ENCODE measurements around the gene LARP4B. TPM values are rescaled to one million over a fixed set of nuclear protein-coding genes. Genes with fewer than 3 reads are reported as not detected.

Gene LARP4B
- total RNA-seq, 2 experiments from 2014 or later: 86.1 to 101 TPM

- H3K4me3 Mint-ChIP-seq: no peak overlapping the region
- ChIA-PET POLR2A (no interaction called here), CTCF (interaction anchor here (1.3 kb wide), 1 partner anchor 23 kb away, joined by 4 read pairs; no protein-coding TSS in a partner anchor)
- no peaks in the 10 kb centered on the region for H3K27me3 Mint-ChIP-seq
- no peak overlapping the region for H3K27ac Mint-ChIP-seq
- H3K9me3 Mint-ChIP-seq: no peaks in the 10 kb centered on the region
- peaks cover 14% of the 10 kb centered on the region for H3K4me1 Mint-ChIP-seq
- peaks cover 18% of the 10 kb centered on the region for H3K36me3 Mint-ChIP-seq (ENCODE audit: low read depth)
- DNase-seq: no peak
These were observed 25.5 kb downstream of the LARP4B start for GRCh38 chr10:905972-906371.

GRCh38 chr10:905503-905902 is 26.0 kb downstream of the LARP4B start:
- Mint-ChIP-seq H3K27me3 (no peaks in the 10 kb centered on the region), H3K4me1 (peaks cover 14% of the 10 kb centered on the region), H3K9me3 (no peaks in the 10 kb centered on the region), H3K4me3 (no peak overlapping the region), H3K27ac (no peak overlapping the region), H3K36me3 (ENCODE audit: low read depth) (peaks cover 18% of the 10 kb centered on the region)
- no peak for DNase-seq
- ChIA-PET CTCF (interaction anchor here (1.3 kb wide), 1 partner anchor 23 kb away, joined by 4 read pairs; no protein-coding TSS in a partner anchor), POLR2A (no interaction called here)

- H3K36me3 Mint-ChIP-seq (ENCODE audit: low read depth): peaks cover 16% of the 10 kb centered on the region
- no peak overlapping the region for H3K4me3 Mint-ChIP-seq
- H3K27me3 Mint-ChIP-seq: no peaks in the 10 kb centered on the region
- ChIA-PET CTCF (no interaction called here), POLR2A (no interaction called here)
- peaks cover 14% of the 10 kb centered on the region for H3K4me1 Mint-ChIP-seq
- no peaks in the 10 kb centered on the region for H3K9me3 Mint-ChIP-seq
- no peak for DNase-seq
- H3K27ac Mint-ChIP-seq: no peak overlapping the region
These were observed 27.1 kb downstream of the LARP4B start for GRCh38 chr10:904403-904802.

- no peak for DNase-seq
- no peak overlapping the region for H3K4me3 Mint-ChIP-seq
- H3K4me1 Mint-ChIP-seq: peaks cover 6% of the 10 kb centered on the region
- H3K27ac Mint-ChIP-seq: no peak overlapping the region
- no peaks in the 10 kb centered on the region for H3K9me3 Mint-ChIP-seq
- POLR2A ChIA-PET: no interaction called here
- no peaks in the 10 kb centered on the region for H3K27me3 Mint-ChIP-seq
- CTCF ChIA-PET: no interaction called here
- no peaks in the 10 kb centered on the region for H3K36me3 Mint-ChIP-seq (ENCODE audit: low read depth)
These were observed 33.4 kb downstream of the LARP4B start for GRCh38 chr10:898141-898540.

GRCh38 chr10:896982-897381 is 34.5 kb downstream of the LARP4B start:
- Mint-ChIP-seq H3K4me3 (no peak overlapping the region), H3K36me3 (ENCODE audit: low read depth) (no peaks in the 10 kb centered on the region), H3K9me3 (no peaks in the 10 kb centered on the region), H3K4me1 (peaks cover 3% of the 10 kb centered on the region), H3K27ac (no peak overlapping the region), H3K27me3 (no peaks in the 10 kb centered on the region)
- ChIA-PET POLR2A (no interaction called here), CTCF (interaction anchor here (0.7 kb wide), 1 partner anchor 33 kb away, joined by 3 read pairs; no protein-coding TSS in a partner anchor)
- no peak for DNase-seq

GRCh38 chr10:895324-895723 is 36.2 kb downstream of the LARP4B start:
- no peak overlapping the region for H3K4me3 Mint-ChIP-seq
- H3K9me3 Mint-ChIP-seq: no peaks in the 10 kb centered on the region
- H3K4me1 Mint-ChIP-seq: peaks cover 3% of the 10 kb centered on the region
- ChIA-PET CTCF (interaction anchor here (0.7 kb wide), 1 partner anchor 17 kb away, joined by 4 read pairs; no protein-coding TSS in a partner anchor), POLR2A (no interaction called here)
- no peaks in the 10 kb centered on the region for H3K36me3 Mint-ChIP-seq (ENCODE audit: low read depth)
- no peaks in the 10 kb centered on the region for H3K27me3 Mint-ChIP-seq
- no peak for DNase-seq
- no peak overlapping the region for H3K27ac Mint-ChIP-seq

GRCh38 chr10:878895-879294 is 52.6 kb downstream of the LARP4B start:
- Mint-ChIP-seq H3K36me3 (ENCODE audit: low read depth) (peaks cover 47% of the 10 kb centered on the region), H3K4me3 (no peak overlapping the region), H3K27me3 (no peaks in the 10 kb centered on the region), H3K27ac (no peak overlapping the region), H3K4me1 (peaks cover 4% of the 10 kb centered on the region), H3K9me3 (no peaks in the 10 kb centered on the region)
- ChIA-PET POLR2A (no interaction called here), CTCF (no interaction called here)
- DNase-seq: no peak

GRCh38 chr10:878333-878759 is 53.2 kb downstream of the LARP4B start:
- POLR2A ChIA-PET: no interaction called here
- CTCF ChIA-PET: interaction anchor here (0.5 to 0.6 kb wide), 2 partner anchors 17 to 255 kb away, joined by 3 to 4 read pairs; no protein-coding TSS in a partner anchor
- H3K9me3 Mint-ChIP-seq: no peaks in the 10 kb centered on the region
- no peak overlapping the region for H3K27ac Mint-ChIP-seq
- no peaks in the 10 kb centered on the region for H3K27me3 Mint-ChIP-seq
- peaks cover 4% of the 10 kb centered on the region for H3K4me1 Mint-ChIP-seq
- no peak for DNase-seq
- no peak overlapping the region for H3K4me3 Mint-ChIP-seq
- peaks cover 47% of the 10 kb centered on the region for H3K36me3 Mint-ChIP-seq (ENCODE audit: low read depth)

- H3K36me3 Mint-ChIP-seq (ENCODE audit: low read depth): peaks cover 38% of the 10 kb centered on the region
- DNase-seq: no peak
- peaks cover 6% of the 10 kb centered on the region for H3K4me1 Mint-ChIP-seq
- no peak overlapping the region for H3K27ac Mint-ChIP-seq
- POLR2A ChIA-PET: no interaction called here
- CTCF ChIA-PET: interaction anchor here (0.6 kb wide), 1 partner anchor 39 kb away, joined by 4 read pairs; no protein-coding TSS in a partner anchor
- H3K27me3 Mint-ChIP-seq: no peaks in the 10 kb centered on the region
- H3K9me3 Mint-ChIP-seq: no peaks in the 10 kb centered on the region
- H3K4me3 Mint-ChIP-seq: no peak overlapping the region
These were observed 55.1 kb downstream of the LARP4B start for GRCh38 chr10:876438-876837.

GRCh38 chr10:873020-873419 is 58.5 kb downstream of the LARP4B start:
- CTCF ChIA-PET: no interaction called here
- POLR2A ChIA-PET: no interaction called here
- H3K27me3 Mint-ChIP-seq: no peaks in the 10 kb centered on the region
- no peaks in the 10 kb centered on the region for H3K9me3 Mint-ChIP-seq
- H3K36me3 Mint-ChIP-seq (ENCODE audit: low read depth): peaks cover 15% of the 10 kb centered on the region
- H3K27ac Mint-ChIP-seq: no peak overlapping the region
- H3K4me1 Mint-ChIP-seq: peaks cover 4% of the 10 kb centered on the region
- H3K4me3 Mint-ChIP-seq: no peak overlapping the region
- DNase-seq: no peak

GRCh38 chr10:871951-872403 is 59.5 kb downstream of the LARP4B start:
- CTCF ChIA-PET: interaction anchor here (0.7 kb wide), 1 partner anchor 9 kb away, joined by 3 read pairs; no protein-coding TSS in a partner anchor
- H3K27ac Mint-ChIP-seq: no peak overlapping the region
- H3K27me3 Mint-ChIP-seq: no peaks in the 10 kb centered on the region
- POLR2A ChIA-PET: no interaction called here
- H3K4me3 Mint-ChIP-seq: no peak overlapping the region
- H3K9me3 Mint-ChIP-seq: no peaks in the 10 kb centered on the region
- peaks cover 5% of the 10 kb centered on the region for H3K4me1 Mint-ChIP-seq
- H3K36me3 Mint-ChIP-seq (ENCODE audit: low read depth): peaks cover 14% of the 10 kb centered on the region
- no peak for DNase-seq

- POLR2A ChIA-PET: no interaction called here
- H3K4me3 Mint-ChIP-seq: no peak overlapping the region
- H3K4me1 Mint-ChIP-seq: peaks cover 10% of the 10 kb centered on the region
- H3K9me3 Mint-ChIP-seq: no peaks in the 10 kb centered on the region
- DNase-seq: no peak
- no peak overlapping the region for H3K27ac Mint-ChIP-seq
- CTCF ChIA-PET: interaction anchor here (0.5 kb wide), 1 partner anchor 520 kb away, joined by 5 read pairs; no protein-coding TSS in a partner anchor
- H3K27me3 Mint-ChIP-seq: no peaks in the 10 kb centered on the region
- H3K36me3 Mint-ChIP-seq (ENCODE audit: low read depth): peaks cover 15% of the 10 kb centered on the region
These were observed 60.8 kb downstream of the LARP4B start for GRCh38 chr10:870564-871166.

GRCh38 chr10:869171-869570 is 62.3 kb downstream of the LARP4B start:
- peak overlapping the region; percentile 1 for H3K27ac Mint-ChIP-seq
- H3K9me3 Mint-ChIP-seq: no peaks in the 10 kb centered on the region
- CTCF ChIA-PET: no interaction called here
- no peak overlapping the region for H3K4me3 Mint-ChIP-seq
- H3K36me3 Mint-ChIP-seq (ENCODE audit: low read depth): peaks cover 23% of the 10 kb centered on the region
- peaks cover 13% of the 10 kb centered on the region for H3K4me1 Mint-ChIP-seq
- H3K27me3 Mint-ChIP-seq: no peaks in the 10 kb centered on the region
- POLR2A ChIA-PET: no interaction called here
- DNase-seq: no peak

GRCh38 chr10:867807-868206 is 63.7 kb downstream of the LARP4B start:
- Mint-ChIP-seq H3K36me3 (ENCODE audit: low read depth) (peaks cover 33% of the 10 kb centered on the region), H3K27ac (no peak overlapping the region), H3K9me3 (no peaks in the 10 kb centered on the region), H3K4me3 (no peak overlapping the region), H3K4me1 (peaks cover 13% of the 10 kb centered on the region), H3K27me3 (no peaks in the 10 kb centered on the region)
- POLR2A ChIA-PET: no interaction called here
- CTCF ChIA-PET: interaction anchor here (1.1 kb wide), 2 partner anchors 17 to 34 kb away, joined by 3 to 4 read pairs; no protein-coding TSS in a partner anchor
- no peak for DNase-seq
